Measurements from ENCODE around the gene TPP2.

DNA sequence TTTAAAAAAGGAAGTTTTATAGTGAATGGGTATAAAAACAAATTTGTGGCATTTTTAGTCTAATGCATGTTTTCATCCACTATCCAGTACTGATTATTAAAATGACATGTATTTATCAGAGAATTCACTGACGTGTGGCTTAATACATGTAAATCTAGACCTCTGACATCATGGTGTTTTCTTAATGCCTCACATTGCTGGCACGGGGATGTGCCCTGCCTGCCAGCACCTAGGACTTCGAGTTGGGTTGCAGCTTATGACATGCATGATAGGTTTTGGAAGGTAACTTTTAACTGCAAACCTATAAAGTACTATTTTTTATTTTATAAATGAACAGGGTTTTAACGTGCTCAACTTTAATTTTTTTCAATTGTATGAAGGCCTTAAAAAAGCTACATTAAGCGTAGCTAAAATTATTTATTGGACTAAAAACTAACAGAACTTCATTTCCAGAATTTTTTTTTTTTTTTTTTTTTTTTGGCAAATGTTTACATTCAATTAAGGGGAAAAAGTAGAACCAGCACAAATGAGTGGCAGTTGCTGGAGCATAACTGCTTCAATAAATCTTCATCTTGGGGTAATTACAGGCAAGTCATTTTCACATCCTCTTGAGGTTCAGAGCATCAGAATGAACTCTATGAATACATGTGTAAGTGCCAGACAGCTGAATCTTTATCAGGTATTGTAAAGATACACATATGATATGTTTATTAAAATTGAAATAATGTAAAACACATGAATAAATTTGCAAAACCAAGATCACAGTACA lies 81.7 kb downstream of the TPP2 start:
- TF ChIP-seq, protein P1, sequence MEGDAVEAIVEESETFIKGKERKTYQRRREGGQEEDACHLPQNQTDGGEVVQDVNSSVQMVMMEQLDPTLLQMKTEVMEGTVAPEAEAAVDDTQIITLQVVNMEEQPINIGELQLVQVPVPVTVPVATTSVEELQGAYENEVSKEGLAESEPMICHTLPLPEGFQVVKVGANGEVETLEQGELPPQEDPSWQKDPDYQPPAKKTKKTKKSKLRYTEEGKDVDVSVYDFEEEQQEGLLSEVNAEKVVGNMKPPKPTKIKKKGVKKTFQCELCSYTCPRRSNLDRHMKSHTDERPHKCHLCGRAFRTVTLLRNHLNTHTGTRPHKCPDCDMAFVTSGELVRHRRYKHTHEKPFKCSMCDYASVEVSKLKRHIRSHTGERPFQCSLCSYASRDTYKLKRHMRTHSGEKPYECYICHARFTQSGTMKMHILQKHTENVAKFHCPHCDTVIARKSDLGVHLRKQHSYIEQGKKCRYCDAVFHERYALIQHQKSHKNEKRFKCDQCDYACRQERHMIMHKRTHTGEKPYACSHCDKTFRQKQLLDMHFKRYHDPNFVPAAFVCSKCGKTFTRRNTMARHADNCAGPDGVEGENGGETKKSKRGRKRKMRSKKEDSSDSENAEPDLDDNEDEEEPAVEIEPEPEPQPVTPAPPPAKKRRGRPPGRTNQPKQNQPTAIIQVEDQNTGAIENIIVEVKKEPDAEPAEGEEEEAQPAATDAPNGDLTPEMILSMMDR (IDR thresholded peaks at IDR 0.05 in 2 of 3, conservative IDR thresholded peaks at IDR 0.05 in 1 of 3; ENCODE audit: borderline replicate concordance in 1 of 3, insufficient read depth in 1 of 3, low read depth in 2 of 3, low read length in 2 of 3): no peak
- TF ChIP-seq YY1 (IDR thresholded peaks at IDR 0.05; ENCODE audit: extremely low read depth, insufficient replicate concordance, low read depth, low read length) (no peak), POLR2A (IDR thresholded peaks at IDR 0.05; ENCODE audit: borderline replicate concordance, extremely low read depth, insufficient read depth, insufficient read length) (no peak), SP1 (IDR thresholded peaks at IDR 0.05; ENCODE audit: low read depth) (no peak), FOSL1 (IDR thresholded peaks at IDR 0.05; ENCODE audit: low read depth) (no peak), SIN3A (IDR thresholded peaks at IDR 0.05; ENCODE audit: low read depth) (no peak), EZH2 (IDR thresholded peaks at IDR 0.05) (no peak), RAD21 (IDR thresholded peaks at IDR 0.05; ENCODE audit: low read depth) (no peak), POLR2AphosphoS5 (IDR thresholded peaks at IDR 0.05; ENCODE audit: low read depth, low read length) (no peak), CEBPB (IDR thresholded peaks at IDR 0.05; ENCODE audit: low read depth) (no peak), EGR1 (IDR thresholded peaks at IDR 0.05; ENCODE audit: low read depth) (no peak)
- TF ChIP-seq, protein P2, sequence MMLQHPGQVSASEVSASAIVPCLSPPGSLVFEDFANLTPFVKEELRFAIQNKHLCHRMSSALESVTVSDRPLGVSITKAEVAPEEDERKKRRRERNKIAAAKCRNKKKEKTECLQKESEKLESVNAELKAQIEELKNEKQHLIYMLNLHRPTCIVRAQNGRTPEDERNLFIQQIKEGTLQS (IDR thresholded peaks at IDR 0.05): no peak
